ENCODE data around the gene PTPRE. TPM values are rescaled to one million over a fixed set of nuclear protein-coding genes. Genes with fewer than 3 reads are reported as not detected.

Gene PTPRE
- total and polyA plus RNA-seq, 8 donors, result 6.8 to 88.7 (median 9.3) TPM

- H3K4me1 ChIP-seq, result peaks cover 45 to 100% of the 10 kb centered on the region in 2 donors
- peak; percentile 86 for ATAC-seq
- peak in 3 of 4 donors; percentile 32 to 90 (median 87) for DNase-seq
- no peak for TF ChIP-seq CTCF (IDR thresholded peaks at IDR 0.05)
- H3K27me3 ChIP-seq, result no peaks in the 10 kb centered on the region
- H3K9me3 ChIP-seq, result no peaks in the 10 kb centered on the region
- H3K4me3 ChIP-seq, result no peak overlapping the region
- intact Hi-C loops (cut with DNase I), result no loop called here
- peak overlapping the region; percentile 81 to 83 for H3K27ac ChIP-seq
- H3K36me3 ChIP-seq, result no peaks in the 10 kb centered on the region
Measured at GRCh38 chr10:127922675-127923366, 15.9 kb downstream of the PTPRE start.

- Histone ChIP-seq H3K9me3 (no peaks in the 10 kb centered on the region), H3K27me3 (no peaks in the 10 kb centered on the region), H3K4me1 (peaks cover 49 to 100% of the 10 kb centered on the region in 2 donors), H3K36me3 (no peaks in the 10 kb centered on the region), H3K4me3 (no peak overlapping the region), H3K27ac (peak overlapping the region; percentile 55 to 81)
- DNase-seq, result no peak
- intact Hi-C loops (cut with DNase I), result no loop called here
- ATAC-seq, result no peak
- TF ChIP-seq CTCF (IDR thresholded peaks at IDR 0.05), result no peak
Measured at GRCh38 chr10:127923646-127924045, 16.7 kb downstream of the PTPRE start.

GRCh38 chr10:127925471-127926207 is 18.7 kb downstream of the PTPRE start:
- peak overlapping the region; percentile 15 to 73 for H3K27ac ChIP-seq

GRCh38 chr10:127926455-127926854 is 19.6 kb downstream of the PTPRE start:
- intact Hi-C loops (cut with DNase I), result no loop called here
- no peaks in the 10 kb centered on the region for H3K9me3 ChIP-seq
- H3K4me1 ChIP-seq, result peaks cover 27 to 73% of the 10 kb centered on the region in 2 donors
- H3K27me3 ChIP-seq, result no peaks in the 10 kb centered on the region
- peak; percentile 2 for ATAC-seq
- TF ChIP-seq CTCF (IDR thresholded peaks at IDR 0.05), result no peak
- H3K27ac ChIP-seq, result peak overlapping the region; percentile 15 to 73
- H3K36me3 ChIP-seq, result no peaks in the 10 kb centered on the region
- no peak overlapping the region for H3K4me3 ChIP-seq
- DNase-seq, result no peak

More at GRCh38 chr10:127925471-127926207, 18.7 kb downstream of the PTPRE start:
- TF ChIP-seq CTCF (IDR thresholded peaks at IDR 0.05), result no peak
- Histone ChIP-seq H3K4me3 (no peak overlapping the region), H3K9me3 (no peaks in the 10 kb centered on the region), H3K27me3 (no peaks in the 10 kb centered on the region), H3K36me3 (no peaks in the 10 kb centered on the region), H3K4me1 (peaks cover 34 to 81% of the 10 kb centered on the region in 2 donors)
- no peak for DNase-seq
- intact Hi-C loops (cut with DNase I), result no loop called here
- ATAC-seq, result peak; percentile 42
